Bone marrow (tissue), 2 donors: Measurements from ENCODE around the gene IP6K3.
A peak's percentile ranks its signal among the peaks of the same experiment; 100 is the strongest.

Experiments
- DNase-seq, 2 donors: peaks; one replicate each; lab custom pipeline; 2025; lab: John Stamatoyannopoulos, UW

Gene IP6K3

GRCh38 chr6:33722103-33722623 lies 24.5 kb downstream of the IP6K3 start:
- no peak for DNase-seq

DNA sequence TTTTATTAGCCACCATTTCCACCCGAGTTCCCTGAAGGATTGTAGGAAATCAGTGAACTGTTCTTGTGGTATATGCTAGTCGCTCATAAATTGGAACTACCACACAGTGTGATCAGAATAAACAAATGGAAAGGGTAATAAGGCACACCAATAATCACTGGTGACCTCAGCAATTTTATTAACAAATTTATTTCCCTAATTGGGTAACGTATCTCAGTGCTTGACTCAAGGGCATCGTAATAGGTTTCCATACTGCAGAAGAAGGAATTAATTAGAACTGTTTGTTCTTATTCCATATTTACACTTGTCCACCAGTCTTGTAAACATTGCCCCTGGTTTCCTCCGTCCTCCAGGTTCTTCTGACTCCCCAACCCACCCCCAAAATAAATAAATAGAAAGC lies 25.2 kb downstream of the IP6K3 start:
- DNase-seq, result no peak

DNA sequence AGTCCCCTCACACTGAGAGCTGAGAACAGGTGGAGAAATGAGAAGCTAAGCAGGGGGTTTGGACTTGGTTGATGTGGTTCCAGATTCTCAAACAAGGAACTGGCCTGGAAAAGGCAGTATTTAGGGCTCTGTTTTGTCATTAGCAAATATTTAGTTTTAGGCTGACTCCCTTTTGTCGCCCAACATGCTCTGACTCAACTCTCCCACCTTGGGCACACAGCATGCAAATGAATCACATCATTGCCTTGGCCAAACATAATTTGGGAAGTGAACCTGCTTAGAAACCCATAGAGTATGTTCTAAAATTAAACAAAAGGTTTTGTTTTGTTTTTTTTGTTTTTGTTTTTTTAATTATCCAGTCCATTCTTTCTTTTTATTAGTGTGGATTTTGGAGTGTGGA lies 25.7 kb downstream of the IP6K3 start:
- no peak for DNase-seq

DNA sequence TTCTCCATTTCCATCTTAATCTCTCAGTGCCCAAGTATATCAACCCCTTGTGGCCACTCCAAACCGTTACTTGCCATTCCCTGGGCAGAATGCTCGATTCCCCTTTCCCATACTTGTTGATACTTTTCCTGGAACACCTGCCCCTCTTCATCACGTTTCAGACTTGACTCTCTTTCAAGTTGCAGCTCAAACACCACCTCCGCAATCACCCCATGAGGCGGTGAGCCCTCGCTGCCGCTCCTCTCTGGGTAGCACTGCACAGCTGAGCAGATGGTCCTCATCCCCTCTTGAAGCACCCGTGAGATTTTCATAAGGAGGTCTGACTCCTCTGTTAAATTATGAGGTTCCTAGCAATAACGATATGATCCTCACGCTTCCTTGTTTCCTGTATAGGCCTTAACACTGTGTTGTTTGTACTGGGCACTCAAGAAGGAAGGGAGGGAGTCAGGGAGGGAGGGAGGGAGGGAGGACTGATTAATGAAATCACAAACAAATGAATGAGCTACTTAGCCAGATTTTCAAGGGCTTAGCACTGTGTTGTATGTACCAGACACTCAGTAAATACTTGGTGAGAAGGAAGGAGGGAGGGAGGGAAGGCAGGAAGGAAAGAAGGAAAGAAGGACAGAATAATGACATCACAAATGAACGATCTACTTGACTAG lies 27.2 kb downstream of the IP6K3 start:
- DNase-seq, result no peak

DNA sequence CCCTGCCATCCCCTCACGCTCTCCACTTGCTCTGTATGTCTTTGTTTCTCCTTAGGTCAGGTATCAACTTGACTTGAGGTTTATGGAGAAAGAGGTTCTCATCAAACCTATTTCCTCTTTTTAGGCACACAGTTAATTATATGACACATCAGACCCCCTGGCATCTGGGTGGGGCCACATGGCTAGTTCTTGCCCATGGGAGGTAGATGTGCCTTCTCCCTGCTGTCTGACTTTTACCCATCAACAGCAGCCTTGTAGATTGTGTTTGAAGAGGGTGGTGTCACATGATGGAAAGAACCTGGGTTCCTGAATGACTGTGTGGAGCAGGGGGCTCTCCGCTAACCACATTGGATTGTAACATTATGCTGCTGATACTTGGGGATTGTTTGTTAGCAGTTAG lies 28.0 kb downstream of the IP6K3 start:
- DNase-seq, result peak in 1 of 2 donors; percentile 5

- no peak for DNase-seq
Observed at GRCh38 chr6:33717934-33718455, 28.7 kb downstream of the IP6K3 start.

- DNase-seq, result no peak
Observed at GRCh38 chr6:33716890-33717632, 29.6 kb downstream of the IP6K3 start.

GRCh38 chr6:33716379-33716778 lies 30.3 kb downstream of the IP6K3 start:
- DNase-seq, result no peak

GRCh38 chr6:33714385-33715040 lies 32.2 kb downstream of the IP6K3 start:
- DNase-seq, result peak in 1 of 2 donors; percentile 78

- DNase-seq, result no peak
Observed at GRCh38 chr6:33713786-33714185, 32.9 kb downstream of the IP6K3 start.

- DNase-seq, result no peak
Observed at GRCh38 chr6:33712914-33713313, 33.8 kb downstream of the IP6K3 start.

DNA sequence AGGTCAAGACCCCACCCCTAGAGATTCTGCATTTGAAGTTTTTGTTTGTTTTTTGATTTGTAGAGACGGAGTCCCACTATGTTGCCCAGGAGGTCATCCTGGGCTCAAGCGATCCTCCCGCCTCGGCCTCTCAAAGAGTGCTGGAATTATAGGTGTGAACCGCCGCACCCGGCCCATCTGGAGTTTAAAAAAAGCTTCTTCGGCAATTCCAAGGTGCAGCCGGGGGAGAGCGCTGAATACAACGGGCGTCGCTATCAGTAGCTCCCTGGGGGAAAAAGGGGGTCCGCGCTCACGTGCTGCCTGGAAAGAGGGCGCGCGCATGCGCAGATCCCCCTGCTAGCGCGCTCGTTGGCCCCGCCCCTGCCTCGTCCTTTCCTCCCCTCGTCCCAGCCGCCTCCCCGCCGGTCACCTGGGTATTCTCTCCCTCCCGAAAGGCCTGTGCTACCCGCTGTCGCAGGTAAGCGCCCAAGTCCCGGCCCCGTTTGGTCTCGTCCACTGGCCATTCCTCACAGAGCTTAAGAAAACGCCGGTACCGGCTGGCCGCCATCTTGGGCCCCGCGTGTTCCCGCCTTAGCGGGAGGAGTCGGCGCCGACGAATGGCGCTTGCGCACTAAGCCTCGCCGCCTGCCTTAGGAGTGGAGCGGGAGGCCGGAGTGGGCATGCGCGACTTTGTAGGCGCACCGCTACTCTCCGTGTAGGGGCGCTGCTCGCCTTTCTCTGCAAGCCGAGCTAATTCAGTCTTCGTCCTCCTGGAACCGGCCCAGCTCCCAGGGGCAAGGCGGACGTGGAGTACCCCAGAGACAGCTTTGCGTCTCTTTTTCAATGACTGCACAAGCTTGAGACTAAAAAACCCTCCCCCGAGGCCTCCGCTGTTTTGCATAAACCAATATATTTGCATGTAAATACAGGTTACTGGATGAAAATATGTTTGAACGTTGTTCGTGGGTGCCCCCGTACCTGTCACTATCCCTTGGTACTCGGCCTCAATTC lies 35.3 kb downstream of the IP6K3 start, which contains the start of gene UQCC2:
Gene UQCC2 (minus strand): TSS at position 561 of the 990 bp plus-strand sequence. CDS start 14 bp downstream, at position 547.
- DNase-seq, result peak; percentile 94 to 95

DNA sequence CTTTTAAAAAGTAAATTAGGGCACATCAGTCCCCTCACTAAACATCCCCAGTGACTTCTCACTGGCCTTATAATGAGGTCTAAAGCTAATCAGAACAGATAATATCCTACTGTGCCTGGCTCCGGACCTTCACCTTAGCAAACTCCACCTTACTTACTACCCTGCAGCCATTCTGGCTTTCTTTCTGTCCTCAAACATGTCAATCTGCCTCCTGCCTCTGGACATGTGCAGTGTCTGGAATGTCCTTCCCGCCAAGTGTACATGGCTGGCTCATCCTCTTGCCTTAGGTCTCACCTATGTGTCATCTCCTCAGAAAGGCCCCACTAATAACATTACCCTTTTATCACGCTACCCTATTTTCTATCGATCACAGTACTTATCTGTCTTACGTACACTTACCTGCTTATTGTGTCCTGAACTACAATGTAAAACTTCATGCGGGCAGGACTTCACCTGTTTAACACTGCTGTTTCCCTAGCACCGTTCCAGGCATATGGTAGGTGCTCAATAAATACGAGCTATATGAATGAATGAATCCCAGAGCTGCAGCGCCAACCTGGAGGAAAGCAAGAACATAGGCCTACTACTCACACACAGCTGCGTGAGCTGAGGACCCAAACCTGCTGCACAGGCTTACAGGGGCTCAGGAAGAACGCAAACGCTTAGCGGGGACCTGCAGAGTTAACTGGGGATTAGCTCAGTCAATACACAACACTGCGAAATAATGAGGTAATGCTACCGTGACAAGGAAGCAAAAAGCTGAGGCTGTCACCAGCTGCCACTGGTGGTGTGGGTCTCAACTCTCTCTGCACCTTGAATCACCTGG lies 36.2 kb downstream of the IP6K3 start:
- DNase-seq, result no peak

DNA sequence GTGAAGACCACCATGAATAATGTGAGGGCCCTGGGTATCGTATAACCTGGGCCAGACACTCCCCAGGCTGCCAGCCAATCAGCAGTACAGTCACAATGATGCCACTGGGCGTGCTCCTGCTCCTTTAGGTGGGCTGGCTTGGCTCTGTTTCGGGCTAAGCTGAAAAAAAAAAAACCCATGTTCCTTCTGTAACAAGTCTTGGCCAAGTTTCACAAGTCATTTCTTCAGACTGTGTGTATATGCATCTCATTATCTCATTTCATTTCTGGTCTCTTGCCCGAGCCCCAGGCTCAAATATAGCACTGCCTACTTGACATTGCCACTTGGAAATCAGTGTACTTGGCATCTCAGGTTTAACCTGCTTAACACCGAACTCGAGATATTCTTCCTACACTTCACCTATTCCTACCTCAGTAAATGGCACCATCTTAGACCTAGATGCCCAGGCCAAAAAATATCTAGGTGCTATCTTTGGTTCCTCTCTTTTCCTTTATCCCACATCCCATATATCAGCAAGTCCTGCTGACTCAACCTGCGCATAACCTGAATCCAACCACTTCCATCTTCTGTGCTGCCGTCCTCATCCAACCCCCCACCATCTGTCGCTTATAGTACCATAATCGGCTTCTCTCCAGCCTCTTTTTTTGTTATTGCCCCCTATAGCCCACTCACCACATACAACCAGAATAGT lies 37.0 kb downstream of the IP6K3 start:
- DNase-seq, result no peak

DNA sequence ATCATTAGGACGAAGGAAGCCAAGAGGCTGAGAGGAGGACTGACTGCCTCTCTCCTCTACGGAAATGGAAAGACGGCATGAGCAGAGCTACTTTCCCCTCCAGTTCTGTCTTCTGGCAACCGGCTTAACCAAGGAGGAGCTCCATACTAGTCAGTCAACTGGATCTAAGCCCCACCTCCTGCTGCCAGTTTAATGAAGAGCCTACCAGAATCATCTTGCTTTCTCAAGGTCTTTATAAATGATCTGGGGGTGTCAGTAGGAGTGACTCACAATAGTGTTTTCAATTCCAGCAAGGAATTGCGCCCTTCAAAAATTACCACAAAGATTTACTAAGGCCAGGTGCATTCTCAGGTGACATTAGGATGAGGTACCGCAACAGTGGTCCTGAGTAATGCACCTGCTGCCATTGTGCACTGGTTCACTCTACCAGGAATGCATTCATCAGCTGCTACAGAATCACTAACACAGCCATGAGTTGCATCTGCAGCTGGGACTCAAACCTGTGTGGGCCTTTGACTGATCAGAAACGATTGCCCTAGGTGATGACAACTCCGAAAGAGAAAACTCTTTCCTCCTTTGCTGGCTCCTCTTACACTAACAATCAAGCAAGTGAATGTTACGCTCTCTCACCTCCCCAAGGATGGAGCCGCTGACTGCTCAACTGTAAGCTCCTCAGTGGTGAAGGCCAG lies 38.0 kb downstream of the IP6K3 start:
- no peak for DNase-seq

DNA sequence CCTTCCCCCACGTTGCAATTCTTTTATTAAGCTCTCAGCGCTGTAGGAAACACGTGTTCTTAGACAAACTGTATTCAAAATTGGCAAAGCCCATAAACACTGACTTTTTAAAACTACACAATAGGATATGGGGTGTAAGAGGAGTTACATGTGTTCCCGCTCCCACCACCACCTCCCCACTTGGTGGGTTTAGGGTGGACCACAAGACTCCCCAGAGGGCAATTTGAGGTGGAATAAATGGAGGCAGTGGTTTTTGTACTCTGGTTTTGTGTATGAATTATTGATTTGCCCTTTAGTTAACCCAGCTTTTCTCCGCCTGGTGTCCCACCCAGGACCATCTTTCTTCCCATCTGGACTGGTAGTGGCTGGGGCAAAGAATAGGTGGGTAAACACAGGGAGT lies 38.9 kb downstream of the IP6K3 start:
- no peak for DNase-seq

DNA sequence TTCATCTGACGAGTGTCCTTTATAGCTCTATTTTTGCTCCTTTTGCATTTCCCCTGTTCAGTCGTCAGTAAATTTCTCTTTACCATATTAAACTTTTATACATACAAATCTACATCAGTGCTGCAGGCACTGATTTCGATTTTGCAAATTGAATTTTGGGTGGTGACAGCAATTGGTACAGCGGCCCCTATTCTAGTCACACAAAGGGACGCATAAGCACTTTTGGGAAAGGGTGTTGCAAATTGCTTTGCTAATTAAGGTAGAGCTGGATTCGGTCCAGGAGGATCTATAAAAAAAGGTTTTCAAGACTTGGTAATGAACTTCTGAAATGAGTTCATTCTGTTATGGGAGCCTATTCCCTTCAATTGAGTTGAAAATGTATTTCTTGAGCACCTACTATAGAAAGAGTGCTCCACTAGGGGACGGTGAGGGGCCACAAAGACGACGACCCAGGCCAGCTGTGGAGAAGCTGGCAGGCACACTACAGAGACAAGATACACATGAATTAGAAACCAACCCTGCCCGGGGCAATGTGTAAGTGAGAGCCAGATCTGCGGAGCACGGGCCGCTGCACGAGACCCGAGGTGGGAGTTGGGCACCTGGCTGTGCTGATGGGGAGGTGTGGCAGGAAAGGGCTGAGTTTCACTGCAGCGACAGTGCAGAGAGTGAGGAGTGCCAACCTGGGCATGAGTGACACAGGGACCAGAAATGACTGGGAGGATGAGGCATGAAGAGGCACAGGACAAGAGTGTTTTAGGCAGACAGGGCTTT lies 40.6 kb downstream of the IP6K3 start:
- DNase-seq, result no peak

GRCh38 chr6:33705268-33705885 lies 41.3 kb downstream of the IP6K3 start:
- DNase-seq, result no peak
